Mesendoderm (in vitro differentiated cells): ENCODE measurements around the gene LINGO4.

Source experiments
- DNase-seq: peaks from one replicate; pipeline ENCODE4 v3.0.0; 2013
- H2AK5ac ChIP-seq: 2 replicates; pipeline ENCODE4 v1.6.1; 2013; ENCODE audit warnings: low read length, inconsistent platforms
- H2BK120ac ChIP-seq: 2 replicates; pipeline ENCODE4 v1.6.1; 2013; ENCODE audit warnings: low read depth, mild to moderate bottlenecking, low read length, moderate library complexity, mixed read lengths
- H2BK15ac ChIP-seq: replicated peaks from 2 replicates; pipeline ENCODE4 v1.6.1; 2013; ENCODE audit warnings: low read depth, mild to moderate bottlenecking, moderate library complexity
- H2BK5ac ChIP-seq: 2 replicates; pipeline ENCODE4 v1.6.1; 2013; ENCODE audit warnings: low read length, inconsistent platforms
- H3K18ac ChIP-seq: 2 replicates; pipeline ENCODE4 v1.6.1; 2013; ENCODE audit warnings: mild to moderate bottlenecking, low read length, mixed read lengths
- H3K23ac ChIP-seq: one replicate; pipeline ENCODE4 v1.6.1; 2013; ENCODE audit warnings: low read length
- H3K27ac ChIP-seq: 2 replicates; pipeline ENCODE4 v1.5.1; 2013; ENCODE audit warnings: low read depth, mild to moderate bottlenecking, inconsistent platforms, low read length, moderate library complexity
- H3K27me3 ChIP-seq: 2 replicates; pipeline ENCODE4 v1.6.1; 2013; ENCODE audit warnings: low read length, control low read depth, mild to moderate bottlenecking, inconsistent platforms; ENCODE audit not compliant: insufficient read depth, poor library complexity
- H3K36me3 ChIP-seq: 2 replicates; pipeline ENCODE4 v1.6.1; 2013; ENCODE audit warnings: low read length, inconsistent platforms; ENCODE audit not compliant: control insufficient read depth, insufficient read depth
- H3K4ac ChIP-seq: one replicate; pipeline ENCODE4 v1.6.1; 2013; ENCODE audit warnings: low read depth, mild to moderate bottlenecking, low read length, moderate library complexity
- H3K4me1 ChIP-seq: 2 replicates; pipeline ENCODE4 v1.6.1; 2013; ENCODE audit warnings: low read depth, low read length, inconsistent platforms; ENCODE audit not compliant: control insufficient read depth
- H3K4me2 ChIP-seq: 2 replicates; pipeline ENCODE4 v1.6.1; 2013; ENCODE audit warnings: low read length
- H3K4me3 ChIP-seq: 2 replicates; pipeline ENCODE4 v1.5.1; 2013; ENCODE audit warnings: mild to moderate bottlenecking, low read length
- H3K56ac ChIP-seq: one replicate; pipeline ENCODE4 v1.6.1; 2013; ENCODE audit warnings: low read length
- H3K79me1 ChIP-seq: 2 replicates; pipeline ENCODE4 v1.6.1; 2013; ENCODE audit warnings: low read length, inconsistent platforms
- H3K79me2 ChIP-seq: 2 replicates; pipeline ENCODE4 v1.6.1; 2013; ENCODE audit warnings: mild to moderate bottlenecking, low read length; ENCODE audit not compliant: control insufficient read depth, insufficient read depth
- H3K9ac ChIP-seq: 2 replicates; pipeline ENCODE4 v1.6.1; 2013; ENCODE audit warnings: low read length, inconsistent platforms
- H4K5ac ChIP-seq: one replicate; pipeline ENCODE4 v1.6.1; 2013; ENCODE audit warnings: low read length
- H4K8ac ChIP-seq: one replicate; pipeline ENCODE4 v1.6.1; 2013; ENCODE audit warnings: low read depth, mild to moderate bottlenecking, control low read depth, low read length, moderate library complexity
- WGBS: extraction: QIAGEN DNeasy Blood & Tissue Kit; methylation state at CpG from one replicate; pipeline ENCODE4 v1.1.7; 2013; ENCODE audit warnings: low lambda C conversion rate, missing lambda C conversion rate; ENCODE audit not compliant: insufficient coverage; ENCODE audit errors: extremely low coverage; 5-methylcytosine and 5-hydroxymethylcytosine counted together

Gene LINGO4

GRCh38 chr1:151843398-151843797 lies 38.2 kb upstream of the LINGO4 start:
- no peak overlapping the region for H3K23ac ChIP-seq
- no peaks in the 10 kb centered on the region for H3K4me1 ChIP-seq
- H3K27me3 ChIP-seq = no peaks in the 10 kb centered on the region
- H3K9ac ChIP-seq = no peak overlapping the region
- no peaks in the 10 kb centered on the region for H3K36me3 ChIP-seq
- no peak overlapping the region for H2BK120ac ChIP-seq
- no peak overlapping the region for H4K8ac ChIP-seq
- H3K79me2 ChIP-seq = no peaks in the 10 kb centered on the region
- H4K5ac ChIP-seq = no peak overlapping the region
- no peak overlapping the region for H3K4me2 ChIP-seq
- no peak overlapping the region for H3K27ac ChIP-seq
- H3K4me3 ChIP-seq = no peak overlapping the region
- WGBS = no CpG with 5 or more reads among the region's 2 CpGs
- no peak overlapping the region for H3K56ac ChIP-seq
- no peak overlapping the region for H3K18ac ChIP-seq
- no peaks in the 10 kb centered on the region for H3K79me1 ChIP-seq
- no peak overlapping the region for H2BK15ac ChIP-seq
- no peak overlapping the region for H2BK5ac ChIP-seq
- no peak for DNase-seq
- no peak overlapping the region for H3K4ac ChIP-seq
- no peak overlapping the region for H2AK5ac ChIP-seq

GRCh38 chr1:151841141-151841540 lies 35.9 kb upstream of the LINGO4 start:
- Histone ChIP-seq H3K27me3 (no peaks in the 10 kb centered on the region), H4K5ac (no peak overlapping the region), H3K9ac (no peak overlapping the region), H3K4me3 (no peak overlapping the region), H3K23ac (no peak overlapping the region), H2AK5ac (no peak overlapping the region), H3K79me2 (no peaks in the 10 kb centered on the region), H3K18ac (no peak overlapping the region), H2BK5ac (no peak overlapping the region), H3K56ac (no peak overlapping the region), H3K4ac (no peak overlapping the region), H2BK15ac (no peak overlapping the region), H3K27ac (no peak overlapping the region), H3K4me2 (no peak overlapping the region), H2BK120ac (no peak overlapping the region), H3K4me1 (no peaks in the 10 kb centered on the region), H4K8ac (no peak overlapping the region), H3K36me3 (no peaks in the 10 kb centered on the region), H3K79me1 (no peaks in the 10 kb centered on the region)
- no peak for DNase-seq
- no CpG with 5 or more reads among the region's 2 CpGs for WGBS

DNA sequence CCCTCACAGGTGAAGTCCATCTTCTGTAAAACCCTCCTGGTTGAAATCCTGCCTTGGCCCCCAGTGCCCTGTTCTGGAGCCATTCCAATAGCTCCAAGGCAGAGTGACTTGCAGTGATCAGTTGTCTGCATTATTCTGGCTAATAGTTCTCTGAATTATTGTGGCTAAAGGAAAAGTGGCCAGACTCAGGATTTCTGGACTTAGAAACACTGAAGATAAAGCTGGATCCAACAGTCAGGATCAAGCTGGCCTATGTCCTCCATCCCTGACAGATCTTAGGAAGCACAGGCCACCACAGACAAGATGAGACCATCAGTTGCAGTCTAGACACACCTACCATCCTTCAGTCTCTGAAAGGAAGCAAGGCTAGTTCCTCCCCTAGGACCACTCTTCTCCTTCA lies 35.2 kb upstream of the LINGO4 start:
- H3K79me1 ChIP-seq = no peaks in the 10 kb centered on the region
- no peak overlapping the region for H2BK15ac ChIP-seq
- no peaks in the 10 kb centered on the region for H3K79me2 ChIP-seq
- no peak overlapping the region for H3K4me2 ChIP-seq
- H2BK5ac ChIP-seq = no peak overlapping the region
- H4K8ac ChIP-seq = no peak overlapping the region
- H3K23ac ChIP-seq = no peak overlapping the region
- no peak overlapping the region for H3K4ac ChIP-seq
- peak overlapping the region; percentile 41 for H3K18ac ChIP-seq
- no peaks in the 10 kb centered on the region for H3K4me1 ChIP-seq
- H3K4me3 ChIP-seq = no peak overlapping the region
- no peak overlapping the region for H3K27ac ChIP-seq
- H2AK5ac ChIP-seq = no peak overlapping the region
- H3K56ac ChIP-seq = peak overlapping the region; percentile 91
- no peak for DNase-seq
- peak overlapping the region; percentile 83 for H3K9ac ChIP-seq
- no peaks in the 10 kb centered on the region for H3K27me3 ChIP-seq
- no peak overlapping the region for H2BK120ac ChIP-seq
- H3K36me3 ChIP-seq = no peaks in the 10 kb centered on the region
- no peak overlapping the region for H4K5ac ChIP-seq

GRCh38 chr1:151839457-151840403 lies 34.5 kb upstream of the LINGO4 start, which contains the start of gene C2CD4D:
C2CD4D (minus strand) TSS chr1:151839820; CDS start chr1:151838989, 831 bp downstream.
- Histone ChIP-seq H2BK120ac (no peak within 1 kb of the TSS), H3K18ac (peak within 1 kb of the TSS; percentile 75), H4K8ac (no peak within 1 kb of the TSS), H2AK5ac (no peak within 1 kb of the TSS), H3K9ac (peak within 1 kb of the TSS; percentile 83), H3K23ac (peak within 1 kb of the TSS; percentile 73), H2BK15ac (no peak within 1 kb of the TSS), H2BK5ac (peak within 1 kb of the TSS; percentile 64), H3K56ac (peak within 1 kb of the TSS; percentile 91), H3K4me3 (peak within 1 kb of the TSS; percentile 29), H3K36me3 (no peaks in the 10 kb centered on the region), H3K4me1 (no peaks in the 10 kb centered on the region), H3K79me2 (no peaks in the 10 kb centered on the region), H3K4ac (peak within 1 kb of the TSS; percentile 77), H3K27ac (peak within 1 kb of the TSS; percentile 30), H3K27me3 (no peaks in the 10 kb centered on the region), H3K4me2 (peak within 1 kb of the TSS; percentile 19), H4K5ac (peak within 1 kb of the TSS; percentile 5), H3K79me1 (no peaks in the 10 kb centered on the region)
- no CpG with 5 or more reads among the region's 47 CpGs for WGBS
- DNase-seq = peak; percentile 91

- H4K5ac ChIP-seq = no peak overlapping the region
- H3K79me2 ChIP-seq = no peaks in the 10 kb centered on the region
- no peak overlapping the region for H2BK120ac ChIP-seq
- H2BK5ac ChIP-seq = no peak overlapping the region
- no peak overlapping the region for H3K18ac ChIP-seq
- no peaks in the 10 kb centered on the region for H3K36me3 ChIP-seq
- peak overlapping the region; percentile 22 for H3K4ac ChIP-seq
- H2AK5ac ChIP-seq = no peak overlapping the region
- H3K79me1 ChIP-seq = no peaks in the 10 kb centered on the region
- peak overlapping the region; percentile 29 for H3K4me3 ChIP-seq
- H3K4me1 ChIP-seq = no peaks in the 10 kb centered on the region
- peak overlapping the region; percentile 19 for H3K4me2 ChIP-seq
- H3K27me3 ChIP-seq = no peaks in the 10 kb centered on the region
- H3K56ac ChIP-seq = peak overlapping the region; percentile 85
- peak overlapping the region; percentile 73 for H3K23ac ChIP-seq
- H3K9ac ChIP-seq = peak overlapping the region; percentile 83
- H2BK15ac ChIP-seq = no peak overlapping the region
- WGBS = no CpG with 5 or more reads among the region's 16 CpGs
- DNase-seq = no peak
- H4K8ac ChIP-seq = no peak overlapping the region
- H3K27ac ChIP-seq = no peak overlapping the region
Observed at GRCh38 chr1:151839082-151839412, 33.8 kb upstream of the LINGO4 start.
